GM21447 (cell line): ENCODE data around the gene KDM8.

Experiments
- ATAC-seq: cut with Tn5 transposase; IDR thresholded peaks from one replicate; pipeline ENCODE4 v1.9.1; 2021; ENCODE audit not compliant: unreplicated experiment

KDM8 gene

GRCh38 chr16:27203507-27204311, at the start of gene KDM8:
Gene KDM8 (plus strand): TSS chr16:27203526. CDS start chr16:27210124, 6,598 bp downstream.
- ATAC-seq = peak; percentile 78

- no peak for ATAC-seq
Measured at GRCh38 chr16:27154705-27155521, 48.4 kb upstream of the KDM8 start.

GRCh38 chr16:27156579-27156978, 46.7 kb upstream of the KDM8 start:
- ATAC-seq = no peak

- ATAC-seq = no peak
Measured at GRCh38 chr16:27161398-27161797, 41.9 kb upstream of the KDM8 start.

- ATAC-seq = no peak
Measured at GRCh38 chr16:27164352-27164751, 39.0 kb upstream of the KDM8 start.

GRCh38 chr16:27165576-27165975, 37.8 kb upstream of the KDM8 start:
- no peak for ATAC-seq

- ATAC-seq = no peak
Measured at GRCh38 chr16:27168790-27169189, 34.5 kb upstream of the KDM8 start.

GRCh38 chr16:27169511-27170071, 33.7 kb upstream of the KDM8 start:
- ATAC-seq = no peak

- no peak for ATAC-seq
Measured at GRCh38 chr16:27171584-27171983, 31.7 kb upstream of the KDM8 start.

GRCh38 chr16:27174007-27174406, 29.3 kb upstream of the KDM8 start:
- ATAC-seq = no peak

GRCh38 chr16:27174798-27175197, 28.5 kb upstream of the KDM8 start:
- ATAC-seq = no peak

GRCh38 chr16:27175888-27176287, 27.4 kb upstream of the KDM8 start:
- ATAC-seq = no peak

- no peak for ATAC-seq
Measured at GRCh38 chr16:27177031-27177774, 26.1 kb upstream of the KDM8 start.

- ATAC-seq = peak; percentile 81
Measured at GRCh38 chr16:27179500-27180072, 23.7 kb upstream of the KDM8 start.

GRCh38 chr16:27181019-27181790, 22.1 kb upstream of the KDM8 start:
- ATAC-seq = no peak

- no peak for ATAC-seq
Measured at GRCh38 chr16:27182906-27183405, 20.4 kb upstream of the KDM8 start.

- no peak for ATAC-seq
Measured at GRCh38 chr16:27185776-27186130, 17.6 kb upstream of the KDM8 start.

- no peak for ATAC-seq
Measured at GRCh38 chr16:27188633-27189032, 14.7 kb upstream of the KDM8 start.

GRCh38 chr16:27189335-27189972, 13.9 kb upstream of the KDM8 start:
- ATAC-seq = no peak
